ENCODE results near the gene GALT. TPM values are rescaled to one million over a fixed set of nuclear protein-coding genes. Genes with fewer than 3 reads are reported as not detected.

Gene GALT
- 10 to 100 TPM; 36.9 to 37.9 TPM for total RNA-seq
- long read RNA-seq, transcript GALT-201 (11 exons, 1,768 nt) = major isoform, 14 of 29 reads
- long read RNA-seq, partial matches to known transcripts = 2 of 29 reads
- long read RNA-seq, other reads (novel, unspliced or antisense) = 12 of 29 reads

DNA sequence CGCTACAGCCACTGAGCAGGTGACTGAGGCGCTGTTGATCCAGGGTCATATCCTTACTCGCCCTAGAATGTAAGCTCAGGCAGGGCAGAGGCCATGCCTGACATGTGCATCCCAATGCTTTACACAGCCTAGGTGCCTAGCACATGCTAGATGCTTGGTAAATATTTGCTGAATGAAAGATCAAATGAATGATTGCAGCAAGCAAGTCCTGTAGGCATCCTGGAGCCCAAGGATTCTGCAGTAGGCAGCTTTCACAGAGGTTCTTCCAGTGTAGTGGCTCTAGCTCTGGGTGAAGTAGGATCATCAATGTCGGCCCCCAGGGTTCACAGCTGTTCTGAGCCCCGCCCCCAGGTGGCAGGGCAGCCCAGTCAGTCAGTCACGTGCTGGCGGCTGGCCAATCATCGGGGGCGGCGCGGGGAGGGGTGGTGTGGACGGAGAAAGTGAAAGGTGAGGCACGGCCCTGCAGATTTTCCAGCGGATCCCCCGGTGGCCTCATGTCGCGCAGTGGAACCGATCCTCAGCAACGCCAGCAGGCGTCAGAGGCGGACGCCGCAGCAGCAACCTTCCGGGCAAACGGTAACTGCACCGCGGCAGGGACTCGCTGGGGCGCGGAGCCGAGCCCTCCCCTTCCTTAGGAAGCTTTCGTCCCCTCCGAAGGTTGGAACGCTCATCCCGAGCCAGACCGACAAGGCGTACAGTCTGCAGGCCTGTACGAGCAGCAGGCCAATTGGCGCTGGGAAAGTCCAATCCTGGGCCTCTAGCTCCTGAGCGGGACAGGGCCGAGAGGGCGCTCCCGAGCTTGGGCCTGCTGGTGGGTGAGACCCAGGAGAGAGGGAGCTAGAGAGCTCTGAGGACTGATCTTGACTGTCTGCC lies at the start of gene GALT:
Gene GALT, plus strand, starts transcription at position 465 of the 873 bp plus-strand sequence. Its CDS starts 30 bp downstream, at position 495.
- DNase-seq = peak; percentile 95
- ATAC-seq = peak; percentile 87 to 89
- intact Hi-C loops (cut with DNase I) = no loop called here

GRCh38 chr9:34599546-34599945 lies 46.9 kb upstream of the GALT start:
- ATAC-seq (no peak), DNase-seq (no peak)
- intact Hi-C loops (cut with DNase I) = no loop called here

- intact Hi-C loops (cut with DNase I) = loop anchor here (5.0 to 10.0 kb wide), 2 partner anchors 194 to 266 kb away; no protein-coding TSS in a partner anchor
- ATAC-seq (no peak), DNase-seq (no peak)
These were observed 45.6 kb upstream of the GALT start for GRCh38 chr9:34600908-34601307.

DNA sequence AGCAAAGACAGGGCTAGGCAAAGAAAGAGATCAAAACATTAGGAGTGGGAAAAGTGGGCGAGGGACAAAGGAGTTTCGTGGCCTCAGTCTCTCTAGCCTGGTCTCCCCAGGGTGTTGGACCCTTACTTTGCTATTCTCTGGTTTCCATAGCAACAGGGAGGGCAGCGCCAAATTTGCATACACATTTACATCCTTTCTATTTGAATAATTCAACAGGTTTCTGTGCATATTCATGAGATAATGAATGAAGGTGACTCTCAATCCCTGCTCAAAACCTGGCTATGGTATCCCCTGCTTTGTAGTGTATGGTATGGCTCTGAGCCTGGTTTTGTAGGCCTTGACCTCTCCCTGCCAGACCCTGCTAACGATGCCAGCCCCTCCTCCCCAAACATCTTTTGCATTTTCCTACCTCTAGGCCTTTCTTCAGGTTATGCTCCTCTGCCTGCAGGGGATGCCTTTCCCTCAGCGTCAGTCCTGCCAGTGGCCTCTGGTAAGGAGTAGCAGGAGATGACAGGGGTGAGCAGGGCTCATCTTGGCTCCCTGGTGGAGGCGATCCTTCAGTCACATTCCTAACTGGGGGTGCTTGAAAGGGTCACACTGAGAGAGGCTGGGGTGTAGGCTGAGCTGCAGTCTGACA lies 44.4 kb upstream of the GALT start:
- ATAC-seq = no peak
- intact Hi-C loops (cut with DNase I) = loop anchor here (2.0 to 10.0 kb wide), 3 partner anchors 195 to 267 kb away; no protein-coding TSS in a partner anchor
- no peak for DNase-seq

GRCh38 chr9:34603610-34604231 lies 42.8 kb upstream of the GALT start:
- ATAC-seq (peak; percentile 89 to 90), DNase-seq (peak; percentile 86)
- intact Hi-C loops (cut with DNase I) = loop anchor here (2.0 to 10.0 kb wide), 3 partner anchors 196 to 269 kb away; no protein-coding TSS in a partner anchor

DNA sequence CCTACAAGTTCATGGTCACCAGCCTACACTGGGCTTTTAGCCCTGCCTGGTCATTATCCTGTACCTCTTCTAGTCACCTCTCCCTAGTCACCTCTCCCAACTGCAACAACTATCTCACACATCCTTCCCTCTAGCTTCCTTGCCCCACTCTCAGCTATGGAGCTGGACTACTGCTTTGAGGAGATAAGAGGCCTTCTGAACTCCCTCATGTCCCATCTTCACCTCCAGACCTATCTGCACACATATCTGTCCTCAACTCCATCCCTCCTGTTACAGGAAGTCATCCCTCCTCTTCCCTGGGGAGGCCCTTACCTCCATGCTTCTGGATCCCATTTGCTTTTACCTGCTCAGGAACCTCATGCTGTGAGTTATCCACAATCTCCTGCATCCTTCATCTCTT lies 40.3 kb upstream of the GALT start:
- ATAC-seq (no peak), DNase-seq (no peak)
- intact Hi-C loops (cut with DNase I) = loop anchor here in 1 of 2 donors (10.0 kb wide), 1 partner anchor 271 kb away; no protein-coding TSS in a partner anchor

DNA sequence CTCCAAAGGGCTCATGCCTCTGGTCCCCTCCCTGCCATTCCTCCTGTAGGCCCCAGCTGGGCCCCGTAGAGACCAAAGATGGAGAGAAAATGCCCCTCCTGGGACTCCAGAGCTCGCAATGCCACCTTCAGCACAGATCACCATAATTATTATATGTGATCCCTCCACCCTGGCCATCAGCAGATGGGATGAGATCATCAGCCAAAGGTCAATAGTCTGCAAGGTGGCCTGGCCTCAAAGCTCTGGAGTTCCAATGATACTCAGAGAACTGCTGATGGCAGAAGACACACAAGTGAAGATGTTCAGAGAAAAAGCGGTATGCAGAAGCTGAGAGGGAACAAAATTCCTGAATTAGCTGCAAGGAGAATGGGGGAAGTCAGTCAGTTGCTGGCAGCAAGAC lies 39.6 kb upstream of the GALT start:
- intact Hi-C loops (cut with DNase I) = loop anchor here in 1 of 2 donors (10.0 kb wide), 1 partner anchor 272 kb away; no protein-coding TSS in a partner anchor
- DNase-seq (no peak), ATAC-seq (no peak)

DNA sequence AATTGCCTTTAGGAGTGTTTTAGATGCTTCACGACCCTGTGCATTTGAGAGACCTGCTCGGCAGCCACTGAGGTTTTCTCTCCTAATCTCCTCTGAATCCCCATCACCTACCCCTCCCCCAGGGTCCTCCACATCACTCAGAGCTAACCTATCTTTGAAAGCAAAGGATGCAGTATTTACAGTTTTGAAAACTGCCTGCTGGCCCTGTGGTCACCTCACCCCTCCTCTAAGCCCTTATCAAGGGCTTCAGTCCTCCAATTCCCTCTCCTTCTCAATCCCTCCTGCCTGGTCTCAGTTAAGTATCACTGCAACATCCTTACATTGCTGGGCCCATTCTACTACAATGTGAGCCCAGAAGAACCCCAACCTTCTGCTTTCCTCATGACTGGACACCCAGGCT lies 39.1 kb upstream of the GALT start:
- DNase-seq (no peak), ATAC-seq (no peak)
- intact Hi-C loops (cut with DNase I) = loop anchor here in 1 of 2 donors (10.0 kb wide), 1 partner anchor 273 kb away; no protein-coding TSS in a partner anchor

- no peak for DNase-seq
- ATAC-seq = no peak
- intact Hi-C loops (cut with DNase I) = loop anchor here in 1 of 2 donors (5.0 kb wide), 1 partner anchor 92 kb away; no protein-coding TSS in a partner anchor
These were observed 35.9 kb upstream of the GALT start for GRCh38 chr9:34610434-34611206.

DNA sequence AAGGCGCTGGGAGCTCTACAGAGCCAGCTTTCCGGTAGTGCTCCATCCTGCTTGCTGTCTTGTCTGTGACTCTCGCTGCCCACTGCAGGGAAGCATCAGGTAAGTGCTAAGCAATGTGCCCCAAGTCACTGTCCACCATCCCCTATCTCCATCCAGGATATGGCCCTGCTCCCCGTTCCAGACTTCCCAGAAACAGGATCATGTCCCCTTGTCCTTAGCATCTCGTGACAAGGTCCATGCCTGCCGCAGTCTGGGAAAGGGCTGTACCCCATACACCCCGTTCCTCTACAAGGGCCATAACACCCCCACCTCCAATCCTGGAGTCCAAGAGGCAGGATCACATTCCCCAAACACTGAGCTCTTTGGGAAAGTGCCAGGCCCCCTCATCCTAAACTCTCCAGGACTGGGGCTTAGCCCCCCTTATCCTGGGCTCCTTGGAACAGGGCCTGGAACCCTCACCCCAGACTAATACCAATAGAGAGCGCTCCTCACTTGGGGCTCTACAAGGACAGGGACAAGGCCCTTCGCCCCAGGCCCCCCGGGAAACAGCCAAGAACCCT lies 35.1 kb upstream of the GALT start:
- peak; percentile 42 for DNase-seq
- peak; percentile 22 to 28 for ATAC-seq
- intact Hi-C loops (cut with DNase I) = loop anchor here in 1 of 2 donors (5.0 kb wide), 1 partner anchor 91 kb away; no protein-coding TSS in a partner anchor

- DNase-seq = peak; percentile 91
- intact Hi-C loops (cut with DNase I) = loop anchor here in 1 of 2 donors (5.0 kb wide), 1 partner anchor 90 kb away; no protein-coding TSS in a partner anchor
- peak; percentile 97 to 98 for ATAC-seq
These were observed 34.4 kb upstream of the GALT start, which contains the start of gene RPP25L for GRCh38 chr9:34611811-34612787. Gene RPP25L, minus strand, starts transcription at chr9:34612097. Its CDS starts 801 bp downstream, at chr9:34611296.

DNA sequence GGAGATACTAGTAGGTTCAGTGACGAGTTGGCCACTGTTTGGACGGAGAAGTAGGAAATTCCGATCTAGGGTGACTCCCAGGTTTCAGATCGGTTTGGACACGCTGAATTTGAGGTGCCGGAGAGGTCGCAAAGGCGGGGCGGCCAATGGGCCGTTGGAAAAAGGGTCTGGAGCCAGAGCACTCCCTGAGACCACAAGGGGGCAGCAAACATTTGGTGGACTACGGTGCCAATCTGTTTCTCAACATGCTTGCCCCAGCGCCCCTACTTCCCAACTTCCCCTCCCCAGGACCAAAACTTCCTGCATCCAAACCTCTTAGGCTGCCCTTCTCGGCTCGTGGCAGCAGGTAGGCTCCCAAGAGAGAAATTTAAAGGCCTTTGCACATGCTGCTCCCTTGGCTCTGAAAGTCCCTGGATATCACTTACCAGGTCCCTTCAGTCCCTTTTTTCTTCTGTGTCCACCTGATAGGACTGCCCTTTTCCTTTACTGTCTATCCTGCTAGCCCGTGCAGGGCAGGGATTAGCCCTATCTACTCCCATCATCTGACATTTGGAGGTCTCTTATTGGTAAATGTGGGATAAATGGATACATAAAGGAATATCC lies 33.6 kb upstream of the GALT start:
- DNase-seq (peak; percentile 84), ATAC-seq (peak; percentile 72 to 78)
- intact Hi-C loops (cut with DNase I) = loop anchor here in 1 of 2 donors (1.0 to 5.0 kb wide), 2 partner anchors 21 to 89 kb away; no protein-coding TSS in a partner anchor

DNA sequence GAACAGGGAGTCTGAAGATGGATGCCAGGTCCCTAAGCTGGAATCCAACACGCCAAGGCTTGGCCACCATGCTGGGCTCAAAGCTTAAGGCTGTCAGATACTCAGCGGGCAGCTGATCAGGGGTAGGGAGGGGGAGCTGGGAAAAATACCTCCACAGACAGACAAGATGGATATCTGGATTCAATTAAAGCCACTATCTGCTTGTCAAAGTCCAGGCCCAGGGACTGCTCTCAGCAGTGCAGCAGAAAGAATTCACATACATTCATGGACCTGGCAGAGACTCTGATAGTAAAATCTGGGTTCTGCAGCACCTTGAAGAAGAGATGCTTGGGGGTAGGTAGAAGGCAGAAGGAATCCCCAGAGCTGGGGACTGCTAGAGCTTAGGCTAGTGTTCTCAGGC lies 31.3 kb upstream of the GALT start:
- intact Hi-C loops (cut with DNase I) = no loop called here
- ATAC-seq = no peak
- no peak for DNase-seq

DNA sequence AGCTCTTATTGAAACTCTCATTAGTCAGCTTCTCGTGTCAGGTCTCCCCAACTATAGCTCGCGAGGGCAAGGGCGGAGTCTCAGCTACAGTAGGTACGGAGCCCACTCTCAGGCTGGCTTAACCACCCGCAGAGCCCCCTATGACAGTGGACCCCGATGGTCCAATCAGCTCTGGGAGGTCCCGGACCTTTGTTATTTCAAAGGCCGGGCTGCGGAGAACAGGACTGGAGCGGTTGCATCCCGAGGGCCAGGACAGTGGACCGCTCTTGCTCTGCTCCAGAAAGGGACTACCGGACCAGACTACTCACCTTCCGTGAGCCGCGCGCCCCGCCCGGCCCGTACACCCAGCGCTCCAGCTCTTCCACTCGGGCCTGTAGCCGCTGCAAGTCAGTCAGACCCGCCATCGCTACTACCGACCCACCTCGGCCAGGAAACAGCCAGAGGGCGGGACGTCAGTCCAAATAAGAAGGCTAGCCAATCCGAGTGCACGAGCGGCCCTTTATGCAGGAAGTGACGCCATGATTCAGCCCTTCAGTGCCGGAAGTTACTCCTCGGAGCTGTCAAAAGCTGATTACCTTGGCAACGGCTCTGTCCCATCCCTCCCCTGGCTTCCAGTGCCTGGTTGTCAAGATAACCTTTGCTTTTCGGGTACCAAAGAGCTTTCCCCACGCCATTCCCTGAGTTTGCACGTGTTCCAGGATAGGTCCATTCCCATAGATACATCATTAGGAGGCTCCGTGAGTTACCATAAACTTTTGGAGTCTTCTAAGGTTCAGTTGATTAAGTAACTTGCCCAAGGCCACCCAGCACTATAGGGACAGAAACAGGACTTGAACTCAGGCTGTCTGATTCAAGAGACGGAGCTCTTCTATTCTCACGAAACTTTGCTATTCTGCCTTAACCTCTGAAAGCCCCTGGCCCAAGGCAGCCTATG lies 26.1 kb upstream of the GALT start, which contains the start of gene DCTN3:
Gene DCTN3, minus strand, starts transcription at position 435 of the 934 bp plus-strand sequence. Its CDS starts 31 bp downstream, at position 404.
- ATAC-seq = peak; percentile 99 to 100
- DNase-seq = peak; percentile 95
- intact Hi-C loops (cut with DNase I) = no loop called here

All from left cardiac atrium (tissue), 4 donors.